Measurements from ENCODE around the gene P2RX1.
A peak's percentile ranks its signal among the peaks of the same experiment; 100 is the strongest.

P2RX1 gene

GRCh38 chr17:3918372-3919122 lies 2.3 kb upstream of the P2RX1 start:
- DNase-seq (ENCODE audit: low read depth), result no peak
- H3K4me3 ChIP-seq (ENCODE audit: low read depth, low read length), result no peak overlapping the region
- TF ChIP-seq CTCF (IDR thresholded peaks at IDR 0.05; ENCODE audit: insufficient read depth, low read depth, low read length, missing control alignments), result no peak

- no peak overlapping the region for H3K4me3 ChIP-seq (ENCODE audit: low read depth, low read length)
- DNase-seq (ENCODE audit: low read depth), result no peak
- no peak for TF ChIP-seq CTCF (IDR thresholded peaks at IDR 0.05; ENCODE audit: insufficient read depth, low read depth, low read length, missing control alignments)
These were observed 1.2 kb upstream of the P2RX1 start for GRCh38 chr17:3917391-3917931.

- no peak for DNase-seq (ENCODE audit: low read depth)
- no peak for TF ChIP-seq CTCF (IDR thresholded peaks at IDR 0.05; ENCODE audit: insufficient read depth, low read depth, low read length, missing control alignments)
- no peak overlapping the region for H3K4me3 ChIP-seq (ENCODE audit: low read depth, low read length)
These were observed 560 bp upstream of the P2RX1 start for GRCh38 chr17:3916825-3917224.

GRCh38 chr17:3915581-3915994 lies 677 bp downstream of the P2RX1 start:
- no peak overlapping the region for H3K4me3 ChIP-seq (ENCODE audit: low read depth, low read length)
- DNase-seq (ENCODE audit: low read depth), result no peak
- no peak for TF ChIP-seq CTCF (IDR thresholded peaks at IDR 0.05; ENCODE audit: insufficient read depth, low read depth, low read length, missing control alignments)

GRCh38 chr17:3914312-3914670 lies 2.0 kb downstream of the P2RX1 start:
- TF ChIP-seq CTCF (IDR thresholded peaks at IDR 0.05; ENCODE audit: insufficient read depth, low read depth, low read length, missing control alignments), result no peak
- H3K4me3 ChIP-seq (ENCODE audit: low read depth, low read length), result peak overlapping the region; percentile 27
- peak; percentile 84 for DNase-seq (ENCODE audit: low read depth)

GRCh38 chr17:3913531-3914311 lies 2.5 kb downstream of the P2RX1 start:
- H3K4me3 ChIP-seq (ENCODE audit: low read depth, low read length), result peak overlapping the region; percentile 27
- DNase-seq (ENCODE audit: low read depth), result peak; percentile 90

More at GRCh38 chr17:3913531-3914311, 2.5 kb downstream of the P2RX1 start:
- TF ChIP-seq CTCF (IDR thresholded peaks at IDR 0.05; ENCODE audit: insufficient read depth, low read depth, low read length, missing control alignments), result peak; percentile 99
